Mesenteric fat pad (tissue), 1 donor: ENCODE data around the gene SYT15. TPM values are rescaled to one million over a fixed set of nuclear protein-coding genes. Genes with fewer than 3 reads are reported as not detected.
"Not testable (repeated sequence)": the region's sequence is repeated elsewhere in the genome, so short reads cannot be mapped to it uniquely, and the experiment has no call there.

Source experiments
- DNase-seq: peaks from one replicate; pipeline ENCODE4 v3.0.0-alpha.2; 2020; ENCODE audit warnings: low spot score
- total RNA-seq: library from RNA; stranded (reverse); fragmentation: NEBNext Ultra II Directional; extraction: Animal tissue kit (Norgen Biotek cat#: 25700); gene quantifications from one replicate; pipeline ENCODE4 v1.2.1, GENCODE V29; 2021
- donor health status: DM: yes; HTN: yes; CAD: no.

SYT15 gene
- total RNA-seq, 1 donor from 2014 or later = 6.3 TPM

DNA sequence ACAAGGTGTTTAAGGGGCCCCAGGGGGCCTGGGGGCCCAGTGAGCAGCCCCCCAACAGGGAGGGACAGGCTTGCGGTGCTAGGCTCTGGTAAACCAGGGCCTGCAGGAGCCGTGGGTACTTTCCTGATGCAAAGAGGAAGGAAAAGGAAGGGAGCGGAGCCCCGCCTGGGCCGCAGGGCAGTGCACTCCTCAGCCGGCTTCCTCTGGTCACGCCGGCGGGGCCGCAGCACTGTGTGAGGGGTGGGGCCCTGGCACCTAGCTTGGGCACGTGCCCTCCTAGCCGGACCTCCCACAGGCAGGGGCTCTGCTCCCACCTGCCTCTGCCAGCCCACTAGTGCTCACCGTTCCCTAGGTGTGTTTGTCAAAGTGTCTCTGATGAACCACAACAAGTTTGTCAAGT lies 6.3 kb downstream of the SYT15 start:
- DNase-seq = not testable (repeated sequence)

DNA sequence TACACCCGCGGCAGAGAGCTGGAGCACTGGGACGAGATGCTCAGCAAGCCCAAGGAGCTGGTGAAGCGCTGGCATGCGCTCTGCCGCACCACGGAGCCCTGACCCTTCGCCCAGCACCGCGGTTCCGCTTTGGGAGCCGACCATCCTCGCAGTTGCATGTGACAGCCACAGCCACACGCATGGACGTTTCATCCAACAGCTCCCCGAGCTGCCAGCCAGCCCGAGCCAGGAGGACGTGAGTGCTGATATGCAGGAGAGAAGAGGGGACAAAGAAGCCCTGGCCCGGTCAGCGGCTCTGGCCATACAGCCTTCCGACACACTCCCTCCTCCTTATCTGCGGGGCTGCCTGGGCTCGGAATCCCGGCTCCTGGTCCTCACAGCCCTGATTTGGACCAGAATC lies 8.6 kb downstream of the SYT15 start:
- DNase-seq = not testable (repeated sequence)

DNA sequence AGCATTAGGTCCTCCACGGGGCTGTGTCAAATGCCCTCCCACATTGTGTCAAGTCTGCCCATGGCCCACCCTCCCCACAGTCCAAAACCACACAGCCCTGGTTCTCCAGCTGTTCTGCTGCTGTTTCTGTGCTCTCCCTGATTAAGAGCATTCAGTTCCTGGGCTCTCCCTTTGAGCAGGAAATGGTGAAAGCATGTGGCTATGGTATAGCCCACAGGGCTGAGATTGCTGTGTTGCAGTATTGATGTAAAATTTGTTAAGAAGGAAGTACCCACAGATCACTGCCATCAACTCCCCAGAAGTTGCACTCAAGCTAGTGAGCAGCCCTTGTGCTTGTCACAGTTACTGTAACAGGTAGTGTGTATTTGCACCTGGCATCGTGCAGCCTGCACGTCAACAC lies 9.3 kb downstream of the SYT15 start:
- not testable (repeated sequence) for DNase-seq

DNA sequence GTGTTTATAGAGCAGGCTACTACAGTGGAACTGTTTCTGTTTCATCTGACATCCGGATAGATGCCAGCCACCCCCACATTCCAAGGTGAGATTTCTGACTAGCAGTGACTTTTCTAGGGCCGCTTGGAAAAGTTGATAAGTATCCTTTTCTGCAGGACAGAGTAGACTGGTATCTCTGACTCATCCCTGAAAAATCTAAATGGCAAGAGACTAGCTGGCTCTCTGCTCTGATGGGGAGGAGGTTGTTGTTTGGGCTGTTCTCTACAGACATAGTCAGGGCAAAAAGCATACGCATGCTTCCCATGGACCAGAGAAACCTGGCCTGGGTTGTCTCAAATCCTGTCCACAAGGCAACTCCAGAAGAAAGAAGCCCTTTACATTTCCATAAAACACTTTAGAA lies 10.7 kb downstream of the SYT15 start:
- DNase-seq = not testable (repeated sequence)

DNA sequence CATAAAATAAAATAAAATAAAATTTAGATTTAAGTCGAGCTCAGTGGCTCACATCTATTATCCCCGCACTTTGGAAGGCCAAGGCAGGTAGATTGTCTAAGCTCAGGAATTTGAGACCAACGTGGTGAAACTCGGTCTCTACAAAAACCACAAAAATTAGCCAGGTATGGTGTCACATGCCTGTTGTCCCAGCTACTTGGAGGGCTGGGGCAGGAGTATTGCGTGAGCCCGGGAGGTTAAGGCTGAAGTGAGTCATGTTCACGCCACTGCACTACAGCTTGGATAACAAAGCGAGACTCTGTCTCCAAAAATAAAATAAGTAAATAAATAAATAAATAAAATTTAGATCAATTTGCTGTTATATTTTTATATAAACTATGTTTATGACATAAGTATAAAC lies 12.1 kb downstream of the SYT15 start:
- DNase-seq = not testable (repeated sequence)

DNA sequence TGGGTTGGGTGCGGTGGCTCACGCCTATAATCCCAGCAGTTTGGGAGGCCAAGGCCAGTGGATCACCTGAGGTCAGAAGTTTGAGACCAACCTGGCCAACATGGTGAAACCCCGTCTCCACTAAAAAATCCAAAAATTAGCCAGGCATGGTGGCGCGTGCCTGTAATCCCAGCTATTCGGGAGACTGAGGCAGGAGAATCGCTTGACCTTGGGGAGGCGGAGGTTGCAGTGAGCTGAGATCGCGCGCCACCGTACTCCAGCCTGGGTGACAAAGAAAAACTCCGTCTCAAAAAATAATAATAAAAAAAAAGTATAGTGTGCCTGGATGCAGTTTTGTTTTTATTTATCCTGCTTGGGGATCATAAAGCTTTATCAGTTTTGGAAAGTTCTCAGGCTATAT lies 14.4 kb downstream of the SYT15 start:
- DNase-seq = peak; percentile 77

DNA sequence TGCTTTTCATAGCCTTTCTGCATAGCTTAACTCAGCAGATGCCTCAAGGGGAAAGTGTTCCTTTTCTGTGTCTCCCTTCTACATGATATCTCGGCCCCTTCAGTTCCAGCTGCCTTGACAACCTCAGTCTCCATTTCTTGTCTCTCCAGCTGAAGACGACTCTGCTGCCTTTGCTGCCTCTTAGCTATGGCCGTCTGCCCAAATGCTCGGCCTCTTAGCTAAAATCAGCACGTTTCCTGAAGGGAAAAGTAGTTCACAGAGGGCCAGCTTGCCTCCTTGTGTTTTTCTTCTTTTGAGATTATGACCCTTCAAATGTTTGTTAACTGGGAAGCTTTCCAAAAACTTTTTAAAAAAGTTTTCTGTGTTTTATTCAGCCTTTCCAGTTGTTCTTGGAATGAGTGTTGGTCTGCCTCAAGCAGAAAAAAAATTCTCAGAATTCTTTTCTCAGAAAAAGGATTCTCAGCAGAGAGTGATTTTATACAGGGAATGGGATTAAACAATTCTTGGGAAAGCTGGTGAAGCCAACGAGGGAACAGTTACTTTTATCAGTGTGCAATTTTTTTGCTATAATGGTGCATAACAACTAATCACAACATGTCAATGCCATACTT lies 15.6 kb downstream of the SYT15 start:
- not testable (repeated sequence) for DNase-seq

DNA sequence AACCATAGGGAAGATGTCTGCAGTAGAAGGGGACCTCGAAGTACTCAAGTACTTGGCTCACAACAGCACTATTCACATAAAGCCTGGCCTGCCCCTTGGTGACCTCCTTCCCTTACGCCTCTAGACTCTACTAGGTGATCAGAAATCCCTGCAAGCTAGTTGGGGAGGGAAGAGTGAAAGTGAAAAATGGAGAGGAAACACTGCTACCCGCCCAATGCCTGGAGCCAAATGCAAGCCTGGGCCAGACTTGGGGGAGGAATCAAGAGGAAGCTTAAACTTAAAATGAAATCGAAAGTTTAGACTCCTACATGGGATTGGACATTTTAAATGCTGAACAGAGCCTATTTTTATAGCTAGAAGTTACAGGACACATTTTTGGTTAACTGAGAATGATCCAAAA lies 17.6 kb downstream of the SYT15 start:
- DNase-seq = not testable (repeated sequence)

DNA sequence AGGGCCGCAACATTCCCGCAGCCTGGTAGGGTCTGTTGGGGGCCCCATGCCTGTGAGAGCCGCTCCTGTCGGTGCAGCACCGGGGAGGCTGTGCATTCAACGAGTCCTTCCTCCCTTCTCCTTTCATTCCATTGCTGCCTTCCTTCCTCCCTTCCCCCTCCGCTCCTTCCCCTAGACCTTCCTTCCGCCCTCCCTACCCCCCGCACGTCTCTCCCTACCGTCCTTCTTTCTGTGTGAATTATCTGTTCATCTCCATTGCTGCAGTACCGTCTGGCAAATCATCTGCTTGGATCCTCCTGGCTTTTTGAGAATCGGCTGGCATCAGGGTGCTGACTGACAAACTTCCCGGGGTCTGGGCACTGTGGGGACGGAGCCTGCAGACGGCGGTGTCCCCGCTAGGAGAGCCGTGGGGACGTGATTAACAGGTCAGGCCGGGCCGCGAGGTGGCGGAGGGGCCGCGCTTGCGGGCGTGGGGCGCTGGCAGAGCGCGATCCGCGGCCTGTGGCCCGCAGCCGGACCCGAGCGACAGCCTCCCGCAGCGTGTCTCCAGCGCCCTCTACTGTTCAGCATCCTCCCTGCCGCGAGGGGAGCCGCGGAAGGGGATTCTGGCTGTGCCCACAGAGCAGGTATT lies 18.8 kb downstream of the SYT15 start:
- peak; percentile 77 for DNase-seq

DNA sequence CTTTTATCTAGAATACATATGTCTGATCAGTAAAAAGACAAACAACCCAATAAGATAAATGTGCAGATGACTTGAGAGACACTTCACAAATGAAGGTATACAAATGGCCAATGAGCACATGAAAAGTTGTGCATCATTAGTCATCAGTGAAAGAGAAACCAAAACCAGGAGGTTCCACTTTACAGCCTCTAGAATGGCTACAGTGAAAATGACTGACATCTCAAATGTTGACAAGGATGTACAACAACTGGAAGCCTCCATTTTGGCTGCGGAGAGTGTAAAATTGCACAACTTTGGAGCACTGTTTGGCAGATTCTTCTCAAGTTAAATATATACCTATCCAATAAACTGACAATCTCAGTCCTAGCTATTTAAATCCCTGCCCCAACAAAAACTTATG lies 21.6 kb downstream of the SYT15 start:
- DNase-seq = not testable (repeated sequence)

DNA sequence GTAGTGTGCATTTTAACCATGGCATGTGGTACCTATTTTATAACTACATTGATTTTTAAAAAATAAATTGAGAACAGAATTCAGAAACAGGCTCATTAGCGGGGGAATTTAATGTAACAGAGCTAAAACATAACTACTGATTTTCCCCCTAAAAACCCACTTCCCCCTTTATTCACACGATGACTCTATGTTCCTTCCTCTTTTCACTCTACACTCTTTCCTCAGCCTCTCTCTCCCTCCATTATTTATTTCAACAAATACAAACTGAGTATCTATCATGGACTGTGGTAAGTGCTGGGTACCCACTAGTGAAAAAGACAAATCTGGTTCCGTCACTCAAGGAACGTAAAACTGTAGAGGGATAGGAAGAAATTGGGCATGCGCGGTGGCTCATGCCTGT lies 36.6 kb downstream of the SYT15 start:
- DNase-seq = not testable (repeated sequence)

DNA sequence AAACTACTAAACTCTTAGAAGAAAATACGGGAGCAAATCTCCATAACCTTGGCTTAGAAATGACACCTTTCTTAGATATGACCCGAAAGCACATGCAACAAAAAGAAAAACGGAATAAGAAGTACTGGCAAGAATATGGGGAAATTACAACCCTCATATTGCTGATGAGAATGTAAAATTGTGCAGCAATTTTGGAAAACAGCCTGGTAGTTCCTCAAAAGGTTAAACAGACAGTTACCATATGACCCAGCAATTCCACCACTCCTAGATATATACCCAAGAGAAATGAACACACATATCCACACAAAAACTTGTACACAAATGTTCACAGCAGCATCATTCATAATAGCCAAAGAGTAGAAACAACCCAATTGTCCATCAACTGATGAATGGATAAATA lies 37.3 kb downstream of the SYT15 start:
- DNase-seq = not testable (repeated sequence)

DNA sequence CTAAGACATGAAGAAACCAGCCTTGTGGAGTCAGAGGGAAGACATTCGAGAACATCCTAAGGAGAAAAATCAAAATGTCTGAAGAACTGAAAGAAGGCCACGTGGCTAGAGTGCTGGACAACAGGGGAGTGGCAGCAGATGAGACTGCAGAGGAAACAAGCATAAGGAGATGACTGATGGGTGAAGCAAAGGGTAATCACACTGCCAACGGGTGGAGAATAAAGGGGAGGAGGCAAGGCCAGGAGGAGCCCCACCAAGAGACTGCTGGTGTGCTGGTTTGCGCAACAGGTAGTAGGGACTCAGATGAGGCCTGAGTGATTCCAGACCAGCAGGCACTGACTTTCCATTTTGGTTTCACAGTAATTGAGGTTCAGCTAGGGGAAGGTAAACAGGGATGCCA lies 38.2 kb downstream of the SYT15 start:
- DNase-seq = not testable (repeated sequence)

DNA sequence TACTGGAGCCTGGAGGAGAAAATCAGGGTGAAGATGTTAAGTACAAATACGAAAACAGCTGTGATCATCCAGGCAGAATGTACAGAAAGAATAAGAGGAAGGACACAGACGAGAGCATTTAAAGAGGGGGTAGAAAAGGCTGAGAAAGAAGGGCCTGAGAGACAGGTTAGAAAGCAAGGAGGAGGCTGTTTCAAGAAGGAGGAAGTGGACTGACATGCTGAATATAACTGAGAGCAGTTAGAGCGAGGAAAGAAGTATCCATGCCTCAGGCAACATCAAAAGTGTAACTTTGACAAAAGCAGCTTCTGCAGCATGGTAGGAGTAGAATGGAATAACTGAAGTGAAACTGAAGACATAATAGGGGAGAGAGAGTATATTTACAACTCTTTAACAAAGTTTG lies 39.0 kb downstream of the SYT15 start:
- not testable (repeated sequence) for DNase-seq

DNA sequence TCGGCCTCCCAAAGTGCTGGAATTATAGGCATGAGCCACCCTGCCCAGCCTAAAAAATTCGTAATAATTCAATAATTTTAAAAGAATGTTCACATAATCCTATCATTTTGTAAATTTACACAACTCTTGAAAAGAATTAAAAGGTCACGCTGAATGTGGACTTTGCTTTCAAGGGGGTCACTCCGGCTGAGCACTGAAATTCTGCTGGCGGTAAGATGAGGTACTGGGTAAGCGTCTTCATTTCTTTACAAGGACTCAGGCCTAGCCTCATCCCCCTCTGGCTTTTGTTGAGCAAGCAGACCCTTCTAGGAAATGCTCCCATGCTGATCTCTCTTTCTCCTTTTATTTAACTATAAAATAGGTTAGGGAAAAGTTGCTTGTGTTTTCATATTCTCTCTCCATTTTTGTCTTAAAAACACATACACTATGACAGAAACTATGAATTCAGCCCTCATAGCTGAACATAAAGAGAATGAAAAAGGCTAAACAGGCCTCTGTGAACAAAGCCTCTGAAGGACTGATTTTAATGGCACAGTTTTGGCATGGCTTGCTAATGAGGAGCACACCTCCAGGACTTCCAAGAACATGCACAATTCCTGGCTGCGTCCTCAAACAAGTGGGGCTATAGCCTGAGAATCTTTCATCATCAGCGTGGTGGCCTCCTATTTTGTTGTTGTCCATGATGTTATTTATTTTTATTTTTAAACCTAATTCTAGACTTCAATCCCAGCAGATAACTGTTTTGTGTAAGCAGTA lies 45.1 kb downstream of the SYT15 start:
- not testable (repeated sequence) for DNase-seq

DNA sequence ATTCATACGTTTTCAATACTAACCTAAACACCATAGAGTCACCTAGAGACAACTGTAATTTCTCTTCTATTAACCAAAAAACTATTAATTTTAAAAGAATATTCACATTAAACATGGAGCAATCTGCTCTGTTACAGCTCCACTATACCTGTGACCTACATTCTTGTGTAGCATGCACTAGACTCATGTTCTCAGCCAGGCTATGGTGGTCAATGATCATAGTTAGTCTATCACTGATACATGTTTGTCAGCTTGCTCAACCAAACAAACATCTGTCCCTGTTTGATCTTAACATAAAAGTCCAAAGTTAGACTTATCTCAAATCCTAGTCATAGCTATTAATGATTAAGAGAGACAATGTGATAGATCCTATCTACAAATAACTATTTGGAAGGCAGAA lies 50.9 kb downstream of the SYT15 start:
- not testable (repeated sequence) for DNase-seq

DNA sequence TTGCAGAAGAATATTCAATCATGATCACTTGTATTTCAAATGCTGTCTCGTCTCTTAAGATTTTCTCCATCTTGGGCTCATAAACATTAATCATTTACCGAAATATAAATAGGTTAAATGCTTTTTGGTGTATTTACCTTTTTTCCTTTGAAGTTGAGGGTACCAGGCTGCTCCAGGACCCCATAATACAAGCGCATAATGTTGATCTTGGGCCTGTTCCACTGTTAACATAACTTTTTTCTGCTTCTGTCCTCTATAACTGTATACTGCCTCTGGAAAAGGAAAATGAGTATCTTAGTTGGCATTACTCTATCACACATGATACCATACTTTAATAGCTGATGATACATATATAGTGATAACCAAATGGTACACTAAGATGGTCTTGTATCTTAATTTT lies 51.9 kb downstream of the SYT15 start:
- not testable (repeated sequence) for DNase-seq

DNA sequence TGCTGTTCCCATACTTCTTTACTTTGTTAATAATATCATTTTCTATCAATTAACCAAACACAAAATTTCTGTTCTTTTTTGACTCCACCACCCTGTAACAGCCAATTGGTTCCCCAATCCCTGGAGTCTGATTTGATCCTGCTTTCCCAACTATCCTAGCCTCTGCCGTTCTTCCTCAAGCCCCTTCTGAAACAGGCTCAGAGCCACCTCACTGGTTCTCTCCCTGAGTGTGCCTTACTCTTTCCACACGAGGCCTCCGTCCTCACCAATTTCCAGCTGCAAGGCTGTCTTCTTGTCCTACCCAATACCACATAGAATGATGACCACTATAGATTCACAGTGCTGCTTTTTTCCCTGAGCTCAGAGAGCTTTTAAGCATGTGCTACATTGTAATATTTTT lies 52.8 kb downstream of the SYT15 start:
- DNase-seq = not testable (repeated sequence)

DNA sequence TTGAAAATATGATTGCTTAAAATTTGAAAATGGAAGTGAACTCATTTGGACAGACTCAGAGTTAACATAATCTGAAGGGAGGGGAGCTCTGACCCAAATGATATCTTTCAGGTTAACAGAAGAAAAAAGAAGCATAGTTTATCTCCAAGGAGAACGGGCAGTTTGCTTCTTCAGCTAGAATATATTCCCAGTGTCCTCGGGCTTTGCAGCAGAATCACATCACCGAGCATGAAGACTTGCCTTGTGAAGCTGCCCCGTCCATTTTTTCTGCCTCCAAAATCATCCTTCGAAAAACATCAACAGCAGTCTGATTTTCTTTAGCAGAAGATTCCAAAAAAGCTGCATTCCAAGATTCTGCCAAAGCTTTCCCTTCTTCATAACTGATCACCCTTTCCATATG lies 55.8 kb downstream of the SYT15 start:
- not testable (repeated sequence) for DNase-seq

DNA sequence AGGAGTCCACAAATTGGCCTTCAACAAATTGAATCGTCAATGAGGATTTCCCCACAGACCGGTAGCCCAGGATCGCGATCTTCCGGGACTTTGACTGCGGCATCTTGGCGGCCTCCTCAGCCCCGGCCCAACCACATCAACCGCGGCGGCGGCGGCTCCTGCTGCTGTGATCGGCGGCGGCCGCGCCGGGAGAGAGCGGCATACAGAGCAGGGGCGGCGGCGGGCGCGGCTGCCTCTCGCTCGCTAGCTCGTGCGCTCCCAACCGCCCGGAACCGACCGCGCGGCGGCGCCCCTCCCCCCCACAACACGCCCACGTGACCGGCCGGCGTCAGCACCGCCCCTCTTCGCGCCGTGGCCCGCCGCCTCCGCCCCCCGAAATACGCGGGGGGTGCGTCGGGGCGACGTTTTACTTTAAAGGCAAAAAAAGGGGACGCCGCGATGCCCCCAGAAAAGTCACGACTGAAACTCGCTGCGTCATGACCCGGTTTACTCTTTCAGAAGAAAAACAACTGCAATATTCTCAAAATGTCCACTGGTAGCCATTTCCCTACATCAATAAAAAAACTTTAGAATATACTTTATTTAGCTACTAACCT lies 56.5 kb downstream of the SYT15 start:
- not testable (repeated sequence) for DNase-seq

DNA sequence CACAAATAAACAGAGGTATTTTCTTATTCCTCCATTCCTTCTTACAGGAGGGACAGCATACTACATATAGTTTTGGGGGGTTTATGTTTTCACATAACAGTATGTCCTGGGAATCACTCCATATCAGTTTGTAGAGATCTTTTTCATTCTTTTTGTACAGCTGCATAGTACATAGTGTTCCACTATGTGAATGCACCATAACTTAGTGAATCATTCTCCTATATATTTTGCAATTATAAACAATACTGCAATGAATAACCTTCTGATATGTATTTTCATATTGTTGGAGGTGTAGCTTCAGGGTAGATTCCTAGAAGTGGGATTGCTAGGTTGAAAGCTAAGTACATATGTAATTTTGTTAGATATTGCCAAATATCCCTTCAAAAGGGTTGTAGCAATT lies 61.1 kb downstream of the SYT15 start:
- not testable (repeated sequence) for DNase-seq
